ENCODE data around the gene BCR.

The BCR gene

DNA sequence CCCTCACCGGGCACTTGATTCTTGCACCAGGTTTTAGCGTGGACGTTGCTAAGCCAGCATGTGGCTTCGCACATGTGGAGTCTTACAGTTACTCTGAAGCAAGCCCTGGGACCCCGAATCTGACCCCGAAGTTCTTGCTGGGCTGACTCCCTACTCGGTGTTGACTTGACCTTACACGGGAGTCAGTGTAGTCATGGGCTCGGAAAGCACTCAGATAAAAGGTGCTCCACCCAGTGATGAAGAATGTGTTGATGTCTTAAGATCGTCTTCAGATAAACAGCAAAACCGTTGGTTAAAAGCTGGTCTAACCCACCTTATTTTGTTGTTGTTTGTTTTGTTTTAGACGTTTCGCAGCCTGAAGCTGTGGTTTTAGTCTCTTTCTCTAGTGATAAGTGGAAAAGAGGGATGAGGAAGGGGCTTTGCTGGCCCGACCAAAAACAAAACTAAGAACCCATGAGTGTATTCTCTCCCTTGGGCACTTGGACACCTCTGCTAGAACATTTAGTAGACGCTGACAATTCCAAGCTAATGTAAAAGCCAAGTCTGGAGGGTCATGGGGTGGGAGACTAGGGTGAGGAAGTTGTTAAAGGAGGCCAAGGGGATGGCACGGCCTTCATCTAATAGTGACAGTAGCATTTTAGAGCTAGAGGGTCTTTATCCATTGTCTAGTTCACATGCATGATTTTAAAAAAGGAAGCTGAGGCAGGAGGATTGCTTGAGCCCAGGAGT lies 69.9 kb downstream of the BCR start:
- no peak for DNase-seq

DNA sequence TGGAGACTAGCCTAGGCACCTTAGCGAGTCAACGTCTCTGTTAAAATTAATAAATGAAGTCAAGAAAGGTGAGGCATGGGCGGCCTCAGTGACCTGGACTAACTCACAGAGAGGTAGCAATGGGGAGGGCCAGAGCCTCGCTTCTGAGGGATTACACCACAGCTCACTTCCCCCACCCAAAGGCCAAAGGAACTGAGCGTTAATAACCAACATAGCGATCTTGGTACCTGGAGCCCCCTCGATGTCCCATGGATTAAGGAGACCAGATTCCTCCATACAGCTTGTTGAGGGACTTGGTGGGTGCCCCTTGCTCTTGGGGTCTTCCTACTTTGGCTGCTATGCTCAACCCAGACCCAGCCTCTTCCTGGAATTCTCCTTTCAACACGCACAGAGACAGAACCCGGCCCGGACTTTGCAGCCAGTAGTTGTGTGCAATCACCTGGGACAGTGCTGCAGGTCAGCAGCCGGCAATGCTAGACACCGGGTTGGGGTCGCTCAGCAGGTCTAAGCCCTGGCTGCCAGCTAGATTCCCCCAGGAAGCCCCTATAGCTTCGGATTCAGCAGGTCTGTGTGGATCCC lies 70.6 kb downstream of the BCR start:
- DNase-seq: no peak

DNA sequence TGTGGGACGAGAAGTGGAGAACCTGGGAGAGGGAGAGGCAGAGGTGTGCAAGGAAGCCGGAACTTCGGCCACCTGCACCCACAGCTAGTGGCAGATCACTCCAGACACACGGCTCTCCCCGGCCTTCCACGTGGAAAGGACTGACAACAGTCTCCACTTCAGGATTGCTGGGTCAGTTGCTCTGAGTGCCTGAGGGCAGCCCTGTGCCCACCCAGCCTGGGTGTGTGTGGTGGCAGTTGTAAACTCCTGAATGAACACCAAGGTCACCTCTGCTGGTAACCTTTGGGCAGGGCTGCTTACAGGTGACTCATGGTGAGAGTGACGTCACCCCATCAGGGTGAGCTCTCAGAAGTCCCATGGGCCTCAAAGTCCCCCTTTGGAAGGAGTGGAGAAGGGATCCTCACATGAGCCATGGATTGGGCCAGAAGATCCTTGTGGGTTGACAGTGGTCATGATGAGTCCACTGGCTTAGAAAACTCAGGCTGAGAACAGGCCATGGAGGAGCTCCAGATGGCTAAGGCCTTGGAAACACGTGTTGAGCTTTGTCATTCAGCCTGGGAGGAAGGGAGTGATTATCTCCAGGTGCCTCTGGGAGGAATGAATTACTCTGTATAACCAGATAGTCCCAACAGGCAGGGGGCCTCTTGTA lies 71.3 kb downstream of the BCR start:
- DNase-seq: no peak

DNA sequence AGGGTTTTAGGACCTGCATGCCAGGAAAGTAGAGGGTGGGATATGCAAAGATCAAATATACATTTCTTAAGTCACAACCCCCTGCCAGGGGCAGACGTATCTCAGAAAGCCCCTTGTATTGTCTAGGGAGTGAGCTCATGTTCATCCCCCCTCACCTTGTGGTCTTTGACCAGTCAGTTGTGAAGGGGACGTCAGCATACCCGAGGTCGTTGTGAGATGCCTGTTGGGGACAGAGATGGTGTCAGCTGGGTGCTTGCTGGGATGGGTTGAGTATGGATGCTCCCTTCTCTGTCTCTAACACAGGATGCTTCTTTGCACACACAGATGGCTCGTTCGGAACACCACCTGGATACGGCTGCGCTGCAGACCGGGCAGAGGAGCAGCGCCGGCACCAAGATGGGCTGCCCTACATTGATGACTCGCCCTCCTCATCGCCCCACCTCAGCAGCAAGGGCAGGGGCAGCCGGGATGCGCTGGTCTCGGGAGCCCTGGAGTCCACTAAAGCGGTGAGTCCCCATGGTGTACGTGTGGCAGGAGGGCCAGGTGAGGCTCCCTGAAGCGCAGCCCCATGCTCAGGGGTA lies 73.3 kb downstream of the BCR start:
- no peak for DNase-seq

DNA sequence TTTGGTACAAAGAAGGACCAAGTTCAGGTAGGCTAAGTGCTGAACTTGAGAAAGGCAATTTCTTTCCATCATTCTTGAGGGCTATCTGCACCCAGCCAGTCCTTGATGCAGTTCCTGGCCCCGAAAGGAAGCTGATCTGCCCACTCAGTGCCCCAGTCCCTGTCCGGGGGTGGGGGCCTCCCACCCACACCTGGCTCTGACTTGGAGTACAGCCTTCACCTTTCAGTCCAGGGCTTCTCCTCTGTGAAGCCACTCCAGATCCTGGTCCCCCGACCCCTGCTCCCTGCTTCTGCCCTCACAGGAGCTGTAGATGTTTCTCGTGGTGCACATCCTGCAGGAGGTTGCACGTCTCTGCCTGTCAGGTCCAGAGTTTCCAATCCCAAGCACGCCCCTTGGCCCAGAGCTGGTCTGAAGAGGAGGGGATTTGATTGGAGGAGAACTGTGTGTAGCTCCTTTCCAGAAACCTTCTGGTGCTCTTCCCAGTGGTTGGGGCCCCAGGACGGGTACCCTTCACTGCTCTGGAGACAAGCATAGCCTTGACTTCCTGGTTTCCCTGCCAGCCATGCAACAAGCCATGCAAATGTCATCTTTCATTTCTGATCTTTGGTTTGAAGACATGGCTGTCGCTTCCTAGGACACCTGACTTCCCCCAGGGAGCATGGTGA lies 75.3 kb downstream of the BCR start:
- DNase-seq: no peak

DNA sequence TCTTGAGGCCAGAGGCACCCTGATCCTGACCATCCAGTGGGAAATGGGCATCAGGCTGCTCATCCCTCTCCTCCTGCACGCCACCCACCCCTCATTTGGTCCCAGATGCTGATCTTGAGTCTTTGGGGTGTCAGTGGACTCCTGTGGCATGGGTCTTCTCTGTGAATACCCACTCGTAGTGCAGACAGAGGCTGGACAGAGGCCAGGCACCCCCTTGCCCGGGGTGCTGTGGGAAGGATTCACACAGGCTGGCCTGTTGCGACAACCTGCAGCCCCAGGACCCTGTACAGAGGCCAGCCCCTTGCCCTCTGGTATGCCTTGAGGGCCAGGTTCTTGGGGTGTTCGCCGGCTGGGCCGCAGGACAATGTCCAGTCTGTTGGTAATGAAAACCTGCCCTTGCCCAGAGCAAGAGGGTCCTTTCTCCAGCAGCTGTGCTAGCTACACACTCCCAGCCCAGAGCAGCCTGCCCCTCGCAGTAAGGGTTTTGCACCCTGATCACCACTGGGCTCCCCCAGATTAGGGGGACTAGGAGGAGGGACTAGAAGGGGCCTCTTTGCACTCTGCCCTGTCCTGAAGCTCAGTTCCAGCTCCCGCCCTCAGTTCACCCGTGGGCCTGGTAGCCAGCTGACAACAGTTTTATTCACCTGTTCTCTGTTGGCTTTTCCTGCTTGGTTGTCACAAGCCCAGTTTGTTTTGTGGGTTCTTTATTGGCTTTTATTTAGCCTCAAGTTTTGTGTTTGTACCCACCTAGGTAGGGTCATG lies 76.0 kb downstream of the BCR start:
- DNase-seq: no peak

DNA sequence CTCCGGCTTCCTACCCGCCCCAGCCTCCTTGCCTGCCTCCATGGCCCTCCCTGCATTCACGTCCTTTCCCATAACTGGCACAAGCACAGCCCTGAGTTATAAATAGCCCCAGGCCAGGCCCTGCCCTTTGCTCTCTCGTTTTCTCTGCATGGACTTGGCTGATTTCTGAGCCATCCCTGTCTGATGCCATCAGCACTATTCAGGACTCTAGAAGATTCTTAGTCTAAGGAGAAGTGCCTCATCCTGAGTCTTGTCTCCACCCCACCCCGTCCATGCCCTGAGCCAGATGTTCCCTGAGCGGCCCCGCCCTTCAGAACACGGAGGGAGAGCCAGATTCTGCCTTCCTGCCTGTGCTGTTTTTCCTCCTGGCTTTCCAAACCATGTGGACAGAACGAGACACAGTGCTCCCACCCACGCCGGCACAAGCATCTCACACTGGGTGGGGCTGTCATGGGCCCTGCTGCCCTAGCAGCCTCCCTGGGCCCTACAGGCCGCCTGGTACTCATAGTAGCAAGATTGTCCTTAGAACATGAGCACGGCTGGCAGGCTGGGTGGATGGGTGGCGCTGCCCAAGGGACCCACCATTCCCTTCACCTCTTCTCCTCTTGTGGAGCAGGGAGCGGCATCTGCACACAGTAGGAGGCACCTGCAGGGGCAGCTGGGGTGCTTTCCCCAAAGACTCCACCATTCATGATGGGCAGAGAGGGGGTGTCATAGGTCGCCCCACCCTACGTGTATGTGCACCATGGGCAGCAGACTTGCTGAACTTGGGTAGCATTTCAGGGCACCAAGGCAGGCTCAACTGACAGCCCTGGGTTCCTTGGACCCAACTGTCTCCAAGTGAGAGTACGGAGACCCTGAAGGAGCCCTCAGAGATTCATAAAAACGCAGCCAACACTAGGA lies 76.9 kb downstream of the BCR start:
- DNase-seq: no peak

DNA sequence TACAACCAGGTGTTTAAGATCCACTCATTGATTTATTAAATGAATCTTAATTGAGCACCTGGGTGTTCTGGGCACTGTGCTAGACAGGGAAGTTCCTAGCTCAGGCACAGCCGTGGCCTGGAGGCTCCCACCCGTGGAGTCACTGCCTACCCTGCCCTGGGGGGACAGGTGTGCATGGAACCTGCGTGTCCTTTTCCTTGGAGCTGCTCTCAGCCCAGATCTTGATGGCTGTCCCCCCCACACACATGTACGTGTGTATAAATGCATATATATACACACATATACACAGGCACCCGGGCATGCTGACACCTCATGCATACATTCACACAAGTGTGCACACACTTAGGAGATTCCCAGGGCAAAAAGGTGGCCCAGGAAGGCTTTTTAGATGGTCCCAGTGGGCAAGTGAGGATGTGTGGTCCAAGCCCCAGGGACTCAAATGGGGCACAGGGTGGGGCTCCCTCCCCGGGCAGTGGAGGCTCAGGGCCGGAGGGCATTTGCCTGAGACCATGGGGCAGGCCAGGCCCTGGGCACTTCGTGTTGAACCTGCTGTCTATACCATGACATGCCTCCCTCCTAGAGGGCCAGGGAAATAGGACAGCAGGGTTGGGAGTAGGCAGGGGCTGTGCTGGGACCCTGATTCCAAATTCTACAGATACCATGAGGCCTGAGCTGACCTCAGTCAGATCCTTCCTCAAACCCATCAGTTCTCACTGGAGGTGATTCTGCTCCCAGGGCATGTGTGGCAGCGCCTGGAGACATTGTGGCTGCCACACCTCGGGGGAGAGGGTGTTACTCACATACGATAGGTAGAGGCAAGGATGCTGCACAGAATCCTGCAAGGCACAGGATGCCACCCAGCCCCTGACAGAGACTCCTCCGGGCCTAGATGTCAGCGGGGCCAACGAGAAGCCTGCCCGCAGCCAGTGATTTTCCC lies 77.8 kb downstream of the BCR start:
- DNase-seq: no peak

DNA sequence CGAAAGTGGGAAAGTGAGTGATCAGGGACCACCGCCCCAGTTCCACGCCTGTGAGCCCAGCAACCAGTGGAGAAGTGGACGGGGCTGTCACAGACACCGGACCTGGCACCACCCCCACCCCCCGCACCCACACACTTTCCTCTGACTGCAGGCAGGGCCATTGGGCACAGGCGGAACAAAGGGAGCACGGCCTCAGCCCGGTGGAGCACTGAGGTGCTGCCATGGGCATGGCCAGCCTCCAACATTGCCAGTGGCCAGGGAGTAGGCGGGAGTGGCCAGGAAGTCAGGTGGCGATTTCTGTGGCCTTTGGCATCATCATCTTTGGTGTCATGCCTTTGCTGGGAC lies 78.5 kb downstream of the BCR start:
- DNase-seq: no peak

DNA sequence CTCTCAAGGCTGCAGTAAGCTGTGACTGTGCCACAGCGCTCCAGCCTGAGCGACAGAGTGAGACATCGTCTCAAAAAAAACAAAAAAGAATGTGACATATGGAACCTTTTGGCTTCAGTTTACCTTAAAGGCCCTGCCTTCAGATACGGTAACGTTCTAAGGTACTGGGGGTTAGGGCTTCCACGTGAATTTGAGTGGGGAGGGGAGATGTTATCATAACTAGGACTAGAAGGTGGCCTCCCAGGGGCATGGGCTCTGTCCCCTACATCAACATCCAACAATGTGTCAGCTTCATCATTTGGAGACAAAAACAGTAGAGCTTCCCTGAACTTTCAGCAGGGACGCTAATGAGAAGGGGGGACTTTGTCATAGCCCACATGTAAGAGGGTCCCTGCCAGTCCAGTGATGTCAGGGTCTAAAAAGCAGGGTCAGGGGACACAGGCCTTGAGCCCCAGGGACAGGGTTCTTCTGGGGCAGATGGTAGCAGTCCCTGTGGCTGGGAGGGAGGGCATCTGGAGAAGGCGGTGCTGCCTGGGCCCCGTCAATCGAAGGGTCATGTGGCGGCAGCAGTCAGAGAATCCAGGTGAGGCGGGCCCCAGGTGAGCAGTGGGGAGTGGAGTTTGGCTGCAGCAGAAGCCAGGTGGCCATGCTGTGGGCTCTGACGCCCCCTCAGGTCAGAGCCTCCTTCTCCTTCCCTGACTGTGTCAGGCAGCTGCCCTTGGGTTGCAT lies 79.8 kb downstream of the BCR start:
- no peak for DNase-seq

DNA sequence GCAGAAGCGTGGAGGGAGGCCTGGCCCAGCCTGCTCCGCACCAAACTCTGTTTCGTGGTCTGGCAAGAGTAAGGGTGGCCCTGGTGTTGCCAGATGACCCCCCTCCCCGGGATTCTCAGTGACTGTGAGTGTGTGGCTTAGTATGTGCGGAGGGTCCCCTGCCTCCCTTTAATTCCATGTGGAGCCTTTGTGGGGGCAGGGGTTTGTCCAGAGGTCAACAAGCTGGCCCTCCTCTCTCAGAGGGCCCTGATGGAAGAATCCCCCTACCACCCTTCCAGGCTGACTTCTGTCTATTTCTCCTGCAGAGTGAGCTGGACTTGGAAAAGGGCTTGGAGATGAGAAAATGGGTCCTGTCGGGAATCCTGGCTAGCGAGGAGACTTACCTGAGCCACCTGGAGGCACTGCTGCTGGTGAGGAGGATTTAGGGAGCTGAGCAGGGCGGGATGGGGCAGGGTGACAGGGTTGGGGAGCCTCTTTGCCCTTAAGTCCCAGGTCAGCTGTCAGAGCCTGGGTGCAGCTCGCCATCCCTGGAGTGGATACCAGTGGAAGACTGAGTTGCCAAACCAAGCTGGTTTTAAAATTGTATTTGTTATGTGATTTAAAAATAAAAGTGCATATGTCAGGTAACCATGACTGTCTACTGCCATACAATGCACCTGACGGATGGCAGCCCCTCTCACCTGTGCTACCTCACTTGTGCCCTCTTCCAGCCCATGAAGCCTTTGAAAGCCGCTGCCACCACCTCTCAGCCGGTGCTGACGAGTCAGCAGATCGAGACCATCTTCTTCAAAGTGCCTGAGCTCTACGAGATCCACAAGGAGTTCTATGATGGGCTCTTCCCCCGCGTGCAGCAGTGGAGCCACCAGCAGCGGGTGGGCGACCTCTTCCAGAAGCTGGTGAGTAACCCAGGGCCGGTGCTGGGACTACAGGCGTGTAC lies 80.6 kb downstream of the BCR start:
- no peak for DNase-seq

DNA sequence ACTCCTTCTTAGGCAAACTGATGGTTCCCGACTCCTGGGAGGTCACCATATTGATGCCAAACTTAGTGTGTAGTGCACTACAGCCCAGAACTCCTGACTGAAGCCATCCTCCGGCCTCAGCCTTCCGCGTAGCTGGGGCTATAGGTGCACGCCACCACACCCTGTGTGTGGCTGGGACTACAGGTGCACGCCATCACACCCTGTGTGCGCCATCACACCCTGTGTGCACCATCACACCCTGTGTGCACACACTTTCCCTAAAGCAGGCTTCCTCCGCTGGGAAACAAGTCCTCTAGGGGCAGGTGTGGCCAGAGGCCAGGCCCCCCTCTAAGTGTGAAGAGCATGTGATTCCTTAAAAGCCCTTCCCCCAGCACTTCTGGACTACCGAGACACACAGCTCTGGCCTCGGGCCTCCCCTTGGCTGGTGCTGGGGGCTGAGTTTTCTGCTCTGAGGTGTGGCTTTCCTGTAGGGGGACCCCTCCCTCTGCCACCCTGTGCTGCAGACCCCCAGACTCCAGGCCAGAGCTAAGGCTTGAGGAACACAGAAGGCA lies 81.7 kb downstream of the BCR start:
- DNase-seq: no peak

DNA sequence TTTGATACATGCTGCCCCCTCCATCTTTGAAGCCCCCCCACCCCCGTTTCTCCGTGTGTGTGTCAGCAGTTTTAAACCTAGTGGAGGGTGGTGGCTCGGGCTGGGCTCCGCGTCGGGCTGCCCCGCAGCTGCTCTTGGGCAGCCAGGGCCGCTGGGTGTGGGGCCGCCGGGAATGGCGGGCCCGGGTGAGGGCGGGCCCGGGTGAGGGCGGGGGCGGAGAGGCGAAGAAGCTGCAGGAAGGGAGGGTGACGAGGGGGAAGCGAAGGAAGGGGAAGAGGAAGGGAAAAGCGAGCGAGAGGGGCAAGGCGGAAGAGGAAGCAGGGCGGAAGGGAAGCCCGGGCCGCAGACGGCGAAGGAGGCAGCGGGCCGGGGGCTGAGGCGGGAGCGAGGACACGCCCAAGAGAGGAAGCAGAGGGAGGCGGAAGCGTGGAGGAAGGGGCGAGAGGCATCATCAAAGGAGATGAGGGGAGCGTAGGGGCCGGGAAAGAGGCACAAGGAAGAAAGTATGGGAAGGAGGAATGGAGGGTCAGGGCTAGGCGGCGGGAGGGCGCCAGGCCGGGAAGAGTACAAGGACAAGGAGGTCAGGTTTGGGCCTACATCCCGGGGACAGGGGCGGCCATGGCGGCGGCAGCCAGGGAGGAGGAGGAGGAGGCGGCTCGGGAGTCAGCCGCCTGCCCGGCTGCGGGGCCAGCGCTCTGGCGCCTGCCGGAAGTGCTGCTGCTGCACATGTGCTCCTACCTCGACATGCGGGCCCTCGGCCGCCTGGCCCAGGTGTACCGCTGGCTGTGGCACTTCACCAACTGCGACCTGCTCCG lies 82.4 kb downstream of the BCR start:
- DNase-seq: no peak

DNA sequence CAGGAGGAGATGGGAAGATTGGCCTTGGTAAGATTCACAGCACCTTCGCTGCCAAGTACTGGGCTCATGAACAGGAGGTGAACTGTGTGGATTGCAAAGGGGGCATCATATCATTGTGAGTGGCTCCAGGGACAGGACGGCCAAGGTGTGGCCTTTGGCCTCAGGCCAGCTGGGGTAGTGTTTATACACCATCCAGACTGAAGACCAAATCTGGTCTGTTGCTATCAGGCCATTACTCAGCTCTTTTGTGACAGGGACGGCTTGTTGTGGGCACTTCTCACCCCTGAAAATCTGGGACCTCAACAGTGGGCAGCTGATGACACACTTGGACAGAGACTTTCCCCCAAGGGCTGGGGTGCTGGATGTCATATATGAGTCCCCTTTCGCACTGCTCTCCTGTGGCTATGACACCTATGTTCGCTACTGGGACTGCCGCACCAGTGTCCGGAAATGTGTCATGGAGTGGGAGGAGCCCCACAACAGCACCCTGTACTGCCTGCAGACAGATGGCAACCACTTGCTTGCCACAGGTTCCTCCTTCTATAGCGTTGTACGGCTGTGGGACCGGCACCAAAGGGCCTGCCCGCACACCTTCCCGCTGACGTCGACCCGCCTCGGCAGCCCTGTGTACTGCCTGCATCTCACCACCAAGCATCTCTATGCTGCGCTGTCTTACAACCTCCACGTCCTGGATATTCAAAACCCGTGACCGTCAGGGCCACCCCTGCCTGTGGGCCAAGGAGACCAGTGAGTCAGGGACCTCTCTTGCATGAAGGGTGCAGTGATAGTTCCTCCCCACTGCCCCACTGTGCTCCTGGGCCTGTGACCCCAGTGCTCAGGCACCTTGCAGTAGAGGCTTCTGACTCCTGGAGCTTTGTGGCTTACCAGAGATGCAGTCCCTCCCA lies 83.6 kb downstream of the BCR start:
- no peak for DNase-seq

DNA sequence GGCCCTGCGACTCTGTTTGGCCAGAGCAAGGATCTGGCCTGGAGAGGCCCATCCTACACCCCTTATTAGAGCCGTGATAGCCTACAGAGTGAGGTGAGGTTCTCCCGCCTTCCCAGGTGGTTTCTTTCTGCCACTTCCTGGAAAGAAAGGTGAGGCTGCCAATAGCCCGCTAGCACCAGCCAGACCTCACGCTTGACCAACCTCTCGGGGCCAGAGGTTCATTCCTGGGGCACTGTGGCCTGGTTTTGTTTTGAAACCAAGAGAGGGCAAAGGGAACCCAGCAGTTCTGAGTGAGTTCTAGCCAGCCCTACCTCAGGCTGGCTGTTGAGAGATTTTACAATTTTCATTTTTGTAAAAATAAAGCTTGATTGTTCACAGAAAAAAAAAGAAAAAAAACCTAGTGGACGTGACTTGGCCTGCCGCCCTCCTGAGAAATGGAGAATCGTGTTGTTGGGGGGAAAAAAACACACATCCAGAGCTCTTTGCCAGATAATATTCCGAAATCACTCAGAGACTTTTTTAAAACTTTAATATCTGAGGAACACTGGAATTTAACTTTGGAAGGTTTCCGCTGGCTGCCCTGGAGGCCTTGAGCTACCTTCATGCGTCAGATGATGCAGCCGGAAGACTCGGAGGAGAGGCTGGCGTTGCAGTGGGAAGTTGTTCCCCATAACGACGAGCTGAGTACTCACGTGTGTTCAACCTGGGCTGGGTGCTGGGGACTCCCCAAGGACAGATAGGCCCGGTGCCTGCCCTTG lies 84.5 kb downstream of the BCR start:
- DNase-seq: no peak

DNA sequence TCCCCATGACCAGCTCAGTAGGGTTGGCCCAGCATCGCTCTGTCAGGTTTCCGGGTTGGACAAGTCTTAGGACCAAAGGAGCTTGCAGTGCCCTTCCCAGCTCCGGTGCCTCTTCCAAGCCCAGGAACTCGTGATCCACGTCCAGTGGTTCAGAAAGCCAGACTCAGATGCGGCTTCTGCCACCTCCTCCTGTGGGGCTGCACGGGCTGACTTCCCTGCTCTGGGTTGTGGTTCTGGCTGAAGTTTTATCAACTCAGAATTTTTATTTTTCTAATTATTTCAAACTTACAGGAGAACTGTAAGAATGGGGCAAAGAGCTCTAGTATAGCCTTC lies 85.0 kb downstream of the BCR start:
- DNase-seq: no peak
